GM12875 (cell line): ENCODE data around the gene FSTL1.

Source experiments
- H3K4me3 ChIP-seq: one replicate; pipeline ENCODE4 v1.5.1; 2011; ENCODE audit warnings: low read depth, low read length, control low read depth
- TF ChIP-seq, protein P1 (sequence below): IDR thresholded peaks from 2 replicates; pipeline ENCODE4 v1.5.1; 2011; ENCODE audit warnings: low read depth, mild to moderate bottlenecking, control low read depth, inconsistent platforms, low read length, moderate library complexity, borderline replicate concordance; ENCODE audit not compliant: insufficient read depth

FSTL1 gene

DNA sequence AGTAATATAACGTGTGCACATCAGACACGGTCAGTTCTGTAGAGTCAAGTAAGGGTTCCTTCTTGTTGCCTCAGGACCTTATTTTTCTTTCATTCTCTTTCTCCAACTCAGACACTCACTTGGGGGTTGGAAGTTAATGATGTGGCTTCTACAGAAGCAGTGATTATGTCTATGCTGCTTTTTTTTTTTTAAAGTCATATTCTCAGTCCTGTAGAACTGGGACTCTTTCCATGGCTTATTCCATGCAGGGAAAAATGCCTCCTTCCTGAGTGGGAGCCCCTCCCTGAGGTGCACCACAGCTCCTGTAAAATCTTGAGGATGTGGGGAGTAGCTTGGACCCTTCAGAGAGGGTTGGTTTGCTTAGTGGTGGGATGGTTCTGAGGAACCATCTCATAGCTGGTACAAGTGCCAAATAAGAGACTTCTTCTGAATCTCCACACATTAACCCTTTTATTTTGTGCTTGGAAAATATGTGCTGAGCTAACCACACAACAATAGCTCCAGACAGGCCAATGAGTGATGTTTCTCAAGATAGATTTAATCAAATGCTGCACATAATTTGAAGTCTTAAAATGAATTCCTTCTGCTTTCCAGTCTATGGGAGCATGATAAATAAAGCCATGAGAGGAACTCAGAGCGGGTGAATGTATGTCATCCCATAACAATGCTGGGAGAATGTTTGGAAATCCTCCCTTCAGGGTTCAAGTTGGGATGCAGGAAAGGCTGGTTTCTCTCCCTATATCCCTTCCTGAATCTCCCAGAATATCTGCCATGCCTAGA, 23.3 kb upstream of the FSTL1 start:
- H3K4me3 ChIP-seq, result no peak overlapping the region
- TF ChIP-seq, protein P1, sequence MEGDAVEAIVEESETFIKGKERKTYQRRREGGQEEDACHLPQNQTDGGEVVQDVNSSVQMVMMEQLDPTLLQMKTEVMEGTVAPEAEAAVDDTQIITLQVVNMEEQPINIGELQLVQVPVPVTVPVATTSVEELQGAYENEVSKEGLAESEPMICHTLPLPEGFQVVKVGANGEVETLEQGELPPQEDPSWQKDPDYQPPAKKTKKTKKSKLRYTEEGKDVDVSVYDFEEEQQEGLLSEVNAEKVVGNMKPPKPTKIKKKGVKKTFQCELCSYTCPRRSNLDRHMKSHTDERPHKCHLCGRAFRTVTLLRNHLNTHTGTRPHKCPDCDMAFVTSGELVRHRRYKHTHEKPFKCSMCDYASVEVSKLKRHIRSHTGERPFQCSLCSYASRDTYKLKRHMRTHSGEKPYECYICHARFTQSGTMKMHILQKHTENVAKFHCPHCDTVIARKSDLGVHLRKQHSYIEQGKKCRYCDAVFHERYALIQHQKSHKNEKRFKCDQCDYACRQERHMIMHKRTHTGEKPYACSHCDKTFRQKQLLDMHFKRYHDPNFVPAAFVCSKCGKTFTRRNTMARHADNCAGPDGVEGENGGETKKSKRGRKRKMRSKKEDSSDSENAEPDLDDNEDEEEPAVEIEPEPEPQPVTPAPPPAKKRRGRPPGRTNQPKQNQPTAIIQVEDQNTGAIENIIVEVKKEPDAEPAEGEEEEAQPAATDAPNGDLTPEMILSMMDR, result no peak

DNA sequence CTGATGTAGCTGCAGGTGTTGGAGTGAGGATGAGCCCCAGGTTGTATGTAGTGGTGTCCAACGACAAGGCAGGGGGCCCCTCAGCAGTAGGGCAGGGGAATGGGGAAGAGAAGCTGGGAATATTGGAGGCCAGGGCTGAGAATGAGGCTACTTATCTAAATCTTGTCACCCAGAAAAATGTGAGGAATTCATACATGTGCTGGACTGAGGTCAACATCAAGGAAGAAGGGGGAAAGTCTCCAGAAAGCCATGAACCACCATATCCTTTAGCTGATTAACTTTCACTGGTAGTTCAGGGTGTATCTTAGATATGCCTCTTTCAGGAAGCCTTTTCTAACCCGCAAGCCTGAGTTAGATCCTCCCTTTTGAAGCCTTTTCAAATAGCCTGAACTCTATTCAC, 22.6 kb upstream of the FSTL1 start:
- TF ChIP-seq, protein P1, result no peak
- no peak overlapping the region for H3K4me3 ChIP-seq

GRCh38 chr3:120472121-120472844, 21.5 kb upstream of the FSTL1 start:
- TF ChIP-seq, protein P1, result no peak
- no peak overlapping the region for H3K4me3 ChIP-seq

DNA sequence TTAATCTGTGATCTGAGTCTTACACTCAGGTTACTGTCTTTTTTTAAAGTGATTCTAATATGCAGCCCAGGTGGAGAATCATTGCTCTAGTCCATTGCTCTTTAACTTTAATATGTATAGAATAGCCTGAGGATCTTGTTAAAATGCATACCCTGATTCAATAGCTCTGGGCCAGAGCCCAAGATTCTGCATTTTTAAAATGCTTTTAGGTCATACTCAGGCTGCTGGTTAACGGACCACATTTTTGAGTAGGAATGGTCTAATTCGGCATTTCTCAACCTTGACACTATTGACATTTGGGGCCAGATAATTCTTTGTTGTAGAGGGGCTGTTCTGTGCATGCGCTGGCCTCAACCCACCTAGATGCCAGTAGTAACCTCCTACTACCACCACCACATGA, 20.9 kb upstream of the FSTL1 start:
- TF ChIP-seq, protein P1, result no peak
- H3K4me3 ChIP-seq, result no peak overlapping the region

DNA sequence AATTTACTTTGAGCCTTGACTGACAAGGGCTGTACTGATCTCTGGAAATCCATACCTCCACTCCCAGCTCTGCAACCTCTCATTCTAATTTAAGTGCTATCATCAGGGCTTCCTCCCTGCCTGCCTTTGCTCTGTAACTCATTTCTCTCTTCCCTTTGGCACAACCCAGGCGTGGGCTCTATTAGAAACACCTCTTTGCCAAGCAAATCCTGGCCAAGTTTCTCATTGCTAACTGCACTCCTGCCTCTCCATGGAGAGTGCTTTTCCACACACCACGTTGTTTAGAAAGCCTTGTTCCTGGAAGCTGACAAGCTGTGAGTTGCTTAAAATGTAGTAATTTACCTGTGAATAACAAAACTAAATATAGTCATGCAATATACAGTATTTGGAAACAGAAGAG, 20.1 kb upstream of the FSTL1 start:
- TF ChIP-seq, protein P1, result no peak
- no peak overlapping the region for H3K4me3 ChIP-seq

GRCh38 chr3:120469882-120470301, 19.1 kb upstream of the FSTL1 start:
- TF ChIP-seq, protein P1, result no peak
- H3K4me3 ChIP-seq, result no peak overlapping the region

- no peak overlapping the region for H3K4me3 ChIP-seq
- TF ChIP-seq, protein P1, result no peak
Observed at GRCh38 chr3:120469440-120469839, 18.6 kb upstream of the FSTL1 start.
